SK-N-MC (cell line): ENCODE data around the gene ALDH1A2.

ENCODE experiments used
- EZH2 ChIP-seq: fragments of 200-600 bp; sonication (generic); IDR thresholded peaks from one replicate; pipeline ENCODE4 v1.6.1; 2017; ENCODE audit warnings: antibody characterized with exemption
- POLR2AphosphoS5 ChIP-seq: IDR thresholded peaks from 2 replicates; pipeline ENCODE4 v1.6.1; 2012; ENCODE audit warnings: mild to moderate bottlenecking, low read depth, low read length, borderline replicate concordance

GRCh38 chr15:57972864-57973263 is 92.6 kb downstream of the ALDH1A2 start:
- TF ChIP-seq POLR2AphosphoS5 (no peak), EZH2 (no peak)
